Stimulated activated effector memory CD8-positive, alpha-beta T cell treated with anti-CD3 and anti-CD28 coated beads, Interleukin-12 subunit alpha, Interleukin-12 subunit beta, amount 100 ng/mL, for 72 hours (primary cell): ENCODE measurements around the gene OR2G6.
"Not testable (repeated sequence)": the region's sequence is repeated elsewhere in the genome, so short reads cannot be mapped to it uniquely, and the experiment has no call there.

Source experiments
- ATAC-seq: fragments of 150-1000 bp; cut with Tn5 transposase; 2 replicates; pipeline ENCODE4 v1.10.0; 2021
- DNase-seq, 2 donors: peaks; one replicate each; pipeline ENCODE4 v3.0.0; 2021 to 2022; ENCODE audit warnings: low spot score in 2 of 2
- H3K27ac Mint-ChIP-seq: one replicate; pipeline ENCODE4 v1.8.0; 2022; ENCODE audit warnings: mild to moderate bottlenecking, mixed read lengths
- H3K36me3 Mint-ChIP-seq: one replicate; pipeline ENCODE4 v1.8.0; 2022; ENCODE audit warnings: mild to moderate bottlenecking, mixed read lengths
- H3K4me1 Mint-ChIP-seq: one replicate; pipeline ENCODE4 v1.8.0; 2022; ENCODE audit warnings: mixed read lengths
- H3K4me3 Mint-ChIP-seq: one replicate; pipeline ENCODE4 v1.8.0; 2022; ENCODE audit warnings: mild to moderate bottlenecking, mixed read lengths
- H3K9me3 Mint-ChIP-seq: one replicate; pipeline ENCODE4 v1.8.0; 2022; ENCODE audit warnings: mixed read lengths

OR2G6 gene

GRCh38 chr1:248507773-248508172 is at the start of gene OR2G6:
Gene OR2G6, plus strand, starts transcription at chr1:248508073. Its CDS starts 13,574 bp downstream, at chr1:248521647.
- not testable (repeated sequence) for DNase-seq, H3K36me3 Mint-ChIP-seq, H3K4me1 Mint-ChIP-seq, H3K27ac Mint-ChIP-seq, H3K4me3 Mint-ChIP-seq, ATAC-seq, H3K9me3 Mint-ChIP-seq

- not testable (repeated sequence) for H3K9me3 Mint-ChIP-seq, H3K36me3 Mint-ChIP-seq, ATAC-seq, DNase-seq, H3K27ac Mint-ChIP-seq, H3K4me1 Mint-ChIP-seq, H3K4me3 Mint-ChIP-seq
These were observed 48.8 kb upstream of the OR2G6 start for GRCh38 chr1:248459117-248459516.

GRCh38 chr1:248471154-248471553 is 36.7 kb upstream of the OR2G6 start:
- ATAC-seq (no peak), DNase-seq (no peak)
- H3K4me3 Mint-ChIP-seq: no peak overlapping the region
- H3K9me3 Mint-ChIP-seq: no peaks in the 10 kb centered on the region
- H3K36me3 Mint-ChIP-seq: no peaks in the 10 kb centered on the region
- H3K27ac Mint-ChIP-seq: no peak overlapping the region
- H3K4me1 Mint-ChIP-seq: no peaks in the 10 kb centered on the region

GRCh38 chr1:248472111-248472510 is 35.8 kb upstream of the OR2G6 start:
- H3K4me1 Mint-ChIP-seq, H3K9me3 Mint-ChIP-seq, H3K36me3 Mint-ChIP-seq, DNase-seq, ATAC-seq, H3K4me3 Mint-ChIP-seq, H3K27ac Mint-ChIP-seq: not testable (repeated sequence)

- H3K27ac Mint-ChIP-seq, H3K9me3 Mint-ChIP-seq, DNase-seq, ATAC-seq, H3K4me3 Mint-ChIP-seq, H3K36me3 Mint-ChIP-seq, H3K4me1 Mint-ChIP-seq: not testable (repeated sequence)
These were observed 34.8 kb upstream of the OR2G6 start, which contains the start of gene OR2T3 for GRCh38 chr1:248473051-248473450. Gene OR2T3, plus strand, starts transcription at chr1:248473351. Its CDS starts 0 bp downstream, at chr1:248473351.

- H3K9me3 Mint-ChIP-seq, ATAC-seq, H3K27ac Mint-ChIP-seq, H3K36me3 Mint-ChIP-seq, H3K4me1 Mint-ChIP-seq, DNase-seq, H3K4me3 Mint-ChIP-seq: not testable (repeated sequence)
These were observed 32.2 kb upstream of the OR2G6 start for GRCh38 chr1:248475660-248476059.

GRCh38 chr1:248481686-248482579 is 25.9 kb upstream of the OR2G6 start:
- H3K9me3 Mint-ChIP-seq, DNase-seq, H3K36me3 Mint-ChIP-seq: not testable (repeated sequence)
- ATAC-seq: peak; percentile 76
- H3K4me1 Mint-ChIP-seq: peaks cover 13% of the 10 kb centered on the region
- H3K4me3 Mint-ChIP-seq: peak overlapping the region; percentile 58
- H3K27ac Mint-ChIP-seq: peak overlapping the region; percentile 6

GRCh38 chr1:248488289-248488688 is 19.6 kb upstream of the OR2G6 start, which contains the start of gene OR2T5:
Gene OR2T5, plus strand, starts transcription at chr1:248488589. Its CDS starts 0 bp downstream, at chr1:248488589.
- ATAC-seq, H3K4me3 Mint-ChIP-seq, H3K36me3 Mint-ChIP-seq, H3K4me1 Mint-ChIP-seq, DNase-seq, H3K27ac Mint-ChIP-seq, H3K9me3 Mint-ChIP-seq: not testable (repeated sequence)

- not testable (repeated sequence) for H3K9me3 Mint-ChIP-seq, DNase-seq, H3K27ac Mint-ChIP-seq, H3K4me3 Mint-ChIP-seq, H3K36me3 Mint-ChIP-seq, ATAC-seq, H3K4me1 Mint-ChIP-seq
These were observed 11.2 kb upstream of the OR2G6 start for GRCh38 chr1:248496661-248497060.

GRCh38 chr1:248500305-248501035 is 7.4 kb upstream of the OR2G6 start:
- not testable (repeated sequence) for DNase-seq, H3K27ac Mint-ChIP-seq, H3K9me3 Mint-ChIP-seq, H3K36me3 Mint-ChIP-seq, H3K4me1 Mint-ChIP-seq, H3K4me3 Mint-ChIP-seq
- ATAC-seq: peak; percentile 19

GRCh38 chr1:248510217-248510616 is 2.3 kb downstream of the OR2G6 start:
- not testable (repeated sequence) for H3K4me3 Mint-ChIP-seq

GRCh38 chr1:248521856-248522255 is 14.0 kb downstream of the OR2G6 start:
- DNase-seq (no peak), ATAC-seq (no peak)
- H3K27ac Mint-ChIP-seq: no peak overlapping the region
- no peaks in the 10 kb centered on the region for H3K36me3 Mint-ChIP-seq
- H3K4me3 Mint-ChIP-seq: no peak overlapping the region
- H3K9me3 Mint-ChIP-seq: no peaks in the 10 kb centered on the region
- H3K4me1 Mint-ChIP-seq: no peaks in the 10 kb centered on the region

More at GRCh38 chr1:248510217-248510616, 2.3 kb downstream of the OR2G6 start:
- H3K36me3 Mint-ChIP-seq, DNase-seq, H3K9me3 Mint-ChIP-seq, H3K27ac Mint-ChIP-seq, H3K4me1 Mint-ChIP-seq: not testable (repeated sequence)
- peak; percentile 57 for ATAC-seq

- H3K27ac Mint-ChIP-seq, H3K4me1 Mint-ChIP-seq, H3K9me3 Mint-ChIP-seq, H3K36me3 Mint-ChIP-seq, H3K4me3 Mint-ChIP-seq, DNase-seq, ATAC-seq: not testable (repeated sequence)
These were observed 29.6 kb downstream of the OR2G6 start for GRCh38 chr1:248537449-248537848.

GRCh38 chr1:248547383-248547782 is 39.5 kb downstream of the OR2G6 start:
- not testable (repeated sequence) for ATAC-seq, H3K27ac Mint-ChIP-seq, H3K4me1 Mint-ChIP-seq, H3K36me3 Mint-ChIP-seq, H3K9me3 Mint-ChIP-seq, H3K4me3 Mint-ChIP-seq, DNase-seq

GRCh38 chr1:248551027-248551426 is 43.2 kb downstream of the OR2G6 start:
- not testable (repeated sequence) for DNase-seq, H3K4me3 Mint-ChIP-seq, H3K9me3 Mint-ChIP-seq, H3K27ac Mint-ChIP-seq, H3K4me1 Mint-ChIP-seq, ATAC-seq, H3K36me3 Mint-ChIP-seq
